Muscle layer of duodenum (tissue), 2 donors: Measurements from ENCODE around the gene RAB24.

Experiments used
- H3K27ac ChIP-seq: one replicate; pipeline ENCODE4 v1.7.0; 2013; ENCODE audit warnings: mild to moderate bottlenecking, low read length
- H3K27me3 ChIP-seq: one replicate; pipeline ENCODE4 v1.7.0; 2013; ENCODE audit warnings: low read depth, mild to moderate bottlenecking, control low read depth, low read length
- H3K36me3 ChIP-seq, 2 donors: one replicate each; pipeline ENCODE4 v1.7.0; 2013; ENCODE audit warnings: low read length in 2 of 2, control low read depth in 1 of 2, mild to moderate bottlenecking in 1 of 2; ENCODE audit not compliant: insufficient read depth in 2 of 2, control insufficient read depth in 1 of 2
- H3K4me1 ChIP-seq, 2 donors: one replicate each; pipeline ENCODE4 v1.7.0; 2013; ENCODE audit warnings: low read length in 2 of 2, mild to moderate bottlenecking in 2 of 2, control low read depth in 1 of 2, moderate library complexity in 1 of 2; ENCODE audit not compliant: insufficient read depth in 2 of 2, control insufficient read depth in 1 of 2
- H3K4me3 ChIP-seq, 2 donors: one replicate each; pipeline ENCODE4 v1.7.0; 2013; ENCODE audit warnings: low read length in 2 of 2, low read depth in 1 of 2, mild to moderate bottlenecking in 1 of 2
- H3K9me3 ChIP-seq, 2 donors: one replicate each; pipeline ENCODE4 v1.7.0; 2013; ENCODE audit warnings: low read length in 2 of 2, control low read depth in 1 of 2, mild to moderate bottlenecking in 1 of 2; ENCODE audit not compliant: control insufficient read depth in 1 of 2
- donor health status: healthy.

Gene RAB24

GRCh38 chr5:177303121-177303924 lies at the start of gene RAB24, which contains the start of gene PRELID1:
Gene RAB24 (minus strand): TSS chr5:177303719. CDS start chr5:177303288, 431 bp downstream.
Gene PRELID1 (plus strand): TSS chr5:177303799. CDS start chr5:177303986, 187 bp downstream.
- Histone ChIP-seq H3K9me3 (no peaks in the 10 kb centered on the region), H3K27me3 (no peaks in the 10 kb centered on the region), H3K4me1 (peaks cover 30 to 52% of the 10 kb centered on the region in 2 donors), H3K36me3 (peaks cover 22 to 32% of the 10 kb centered on the region in 2 donors), H3K4me3 (peak within 1 kb of the TSS; percentile 73 to 92), H3K27ac (peak within 1 kb of the TSS; percentile 82)

GRCh38 chr5:177353093-177353492 lies 49.6 kb upstream of the RAB24 start:
- no peaks in the 10 kb centered on the region for H3K27me3 ChIP-seq
- no peak overlapping the region for H3K27ac ChIP-seq
- H3K36me3 ChIP-seq = peaks cover 6 to 16% of the 10 kb centered on the region in 2 donors
- H3K9me3 ChIP-seq = no peaks in the 10 kb centered on the region
- H3K4me1 ChIP-seq = peaks cover 6 to 32% of the 10 kb centered on the region in 2 donors
- H3K4me3 ChIP-seq = no peak overlapping the region

- Histone ChIP-seq H3K9me3 (no peaks in the 10 kb centered on the region), H3K27me3 (no peaks in the 10 kb centered on the region), H3K27ac (peak within 1 kb of the TSS; percentile 93), H3K4me1 (peaks cover 6 to 42% of the 10 kb centered on the region in 2 donors), H3K36me3 (peaks cover 13 to 16% of the 10 kb centered on the region in 2 donors), H3K4me3 (peak within 1 kb of the TSS; percentile 100)
Measured at GRCh38 chr5:177351392-177352329, 48.1 kb upstream of the RAB24 start, which contains the start of gene LMAN2. Gene LMAN2 (minus strand): TSS chr5:177351668. CDS start chr5:177351647, 21 bp downstream.

- peaks cover 6 to 42% of the 10 kb centered on the region in 2 donors for H3K4me1 ChIP-seq
Measured at GRCh38 chr5:177350776-177351391, 47.4 kb upstream of the RAB24 start.

GRCh38 chr5:177349762-177350161 lies 46.2 kb upstream of the RAB24 start:
- peak overlapping the region; percentile 100 for H3K4me3 ChIP-seq
- peaks cover 16% of the 10 kb centered on the region in 2 donors for H3K36me3 ChIP-seq
- H3K9me3 ChIP-seq = no peaks in the 10 kb centered on the region
- H3K27ac ChIP-seq = no peak overlapping the region
- H3K4me1 ChIP-seq = peaks cover 6 to 42% of the 10 kb centered on the region in 2 donors
- H3K27me3 ChIP-seq = no peaks in the 10 kb centered on the region

More at GRCh38 chr5:177350776-177351391, 47.4 kb upstream of the RAB24 start:
- Histone ChIP-seq H3K27ac (peak overlapping the region; percentile 93), H3K4me3 (peak overlapping the region; percentile 100), H3K27me3 (no peaks in the 10 kb centered on the region), H3K36me3 (peaks cover 16% of the 10 kb centered on the region in 2 donors), H3K9me3 (no peaks in the 10 kb centered on the region)

GRCh38 chr5:177349362-177349647 lies 45.8 kb upstream of the RAB24 start:
- Histone ChIP-seq H3K27me3 (no peaks in the 10 kb centered on the region), H3K27ac (no peak overlapping the region), H3K4me1 (peaks cover 6 to 42% of the 10 kb centered on the region in 2 donors), H3K4me3 (no peak overlapping the region), H3K9me3 (no peaks in the 10 kb centered on the region), H3K36me3 (peaks cover 16% of the 10 kb centered on the region in 2 donors)

- Histone ChIP-seq H3K27ac (no peak overlapping the region), H3K27me3 (no peaks in the 10 kb centered on the region), H3K36me3 (peaks cover 16% of the 10 kb centered on the region in 2 donors), H3K4me3 (no peak overlapping the region), H3K4me1 (peaks cover 6 to 42% of the 10 kb centered on the region in 2 donors), H3K9me3 (no peaks in the 10 kb centered on the region)
Measured at GRCh38 chr5:177347699-177348098, 44.2 kb upstream of the RAB24 start.

- H3K9me3 ChIP-seq = no peaks in the 10 kb centered on the region
- no peaks in the 10 kb centered on the region for H3K27me3 ChIP-seq
- no peak overlapping the region for H3K4me3 ChIP-seq
- peaks cover 6 to 36% of the 10 kb centered on the region in 2 donors for H3K4me1 ChIP-seq
- H3K27ac ChIP-seq = no peak overlapping the region
- H3K36me3 ChIP-seq = peaks cover 16% of the 10 kb centered on the region in 2 donors
Measured at GRCh38 chr5:177346820-177347219, 43.3 kb upstream of the RAB24 start.

- no peak overlapping the region for H3K27ac ChIP-seq
- H3K36me3 ChIP-seq = peaks cover 16 to 18% of the 10 kb centered on the region in 2 donors
- no peaks in the 10 kb centered on the region for H3K9me3 ChIP-seq
- H3K4me1 ChIP-seq = peaks cover 0 to 24% of the 10 kb centered on the region in 2 donors
- no peaks in the 10 kb centered on the region for H3K27me3 ChIP-seq
- no peak overlapping the region for H3K4me3 ChIP-seq
Measured at GRCh38 chr5:177344891-177345290, 41.4 kb upstream of the RAB24 start.

GRCh38 chr5:177343777-177344176 lies 40.3 kb upstream of the RAB24 start:
- peaks cover 0 to 13% of the 10 kb centered on the region in 2 donors for H3K4me1 ChIP-seq
- H3K36me3 ChIP-seq = peaks cover 10 to 14% of the 10 kb centered on the region in 2 donors
- no peaks in the 10 kb centered on the region for H3K27me3 ChIP-seq
- H3K4me3 ChIP-seq = no peak overlapping the region
- H3K27ac ChIP-seq = no peak overlapping the region
- H3K9me3 ChIP-seq = no peaks in the 10 kb centered on the region
